Activated T-helper 9 cell treated with anti-CD3 and anti-CD28 coated beads, Interleukin-2, amount 50 U/mL, for 16 hours (primary cell): ENCODE measurements around the gene IL11RA.

Source experiments
- DNase-seq: peaks from one replicate; pipeline ENCODE4 v3.0.0-alpha.2; 2020; ENCODE audit warnings: low read depth

Gene IL11RA

GRCh38 chr9:34687276-34688030 is 35.5 kb downstream of the IL11RA start:
- no peak for DNase-seq

GRCh38 chr9:34688329-34689115 is 36.5 kb downstream of the IL11RA start:
- DNase-seq: no peak

GRCh38 chr9:34689116-34689470 is 37.1 kb downstream of the IL11RA start:
- DNase-seq: no peak

GRCh38 chr9:34689512-34689911 is 37.5 kb downstream of the IL11RA start:
- no peak for DNase-seq

GRCh38 chr9:34690983-34691935 is 39.3 kb downstream of the IL11RA start, which contains the start of gene CCL19:
Gene CCL19, minus strand, starts transcription at chr9:34691276. Its CDS starts 137 bp downstream, at chr9:34691139.
- DNase-seq: no peak

- DNase-seq: no peak
These were observed 39.9 kb downstream of the IL11RA start for GRCh38 chr9:34691936-34692315.

- DNase-seq: no peak
These were observed 41.6 kb downstream of the IL11RA start for GRCh38 chr9:34693560-34693959.

GRCh38 chr9:34694811-34695210 is 42.8 kb downstream of the IL11RA start:
- DNase-seq: no peak

- peak; percentile 67 for DNase-seq
These were observed 49.2 kb downstream of the IL11RA start for GRCh38 chr9:34701023-34701768.

- DNase-seq: peak; percentile 70
These were observed 50.1 kb downstream of the IL11RA start for GRCh38 chr9:34701769-34702736.

- DNase-seq: no peak
These were observed 55.1 kb downstream of the IL11RA start for GRCh38 chr9:34707130-34707529.

GRCh38 chr9:34709196-34709978 is 57.4 kb downstream of the IL11RA start:
- DNase-seq: no peak

- no peak for DNase-seq
These were observed 58.0 kb downstream of the IL11RA start, which contains the start of gene CCL21 for GRCh38 chr9:34710023-34710422. Gene CCL21, minus strand, starts transcription at chr9:34710136. Its CDS starts 70 bp downstream, at chr9:34710066.
